Measurements from ENCODE around the gene CAPN5. TPM values are rescaled to one million over a fixed set of nuclear protein-coding genes. Genes with fewer than 3 reads are reported as not detected.

The CAPN5 gene
- total and polyA plus RNA-seq, 2 of the 8 experiments (the other 6 are each of a cell fraction or from before 2014, with no cell fraction given): 21.5 to 22.4 TPM

GRCh38 chr11:77091146-77091940 lies 24.6 kb downstream of the CAPN5 start (continued):
- TF ChIP-seq NRF1 (IDR thresholded peaks at IDR 0.05; ENCODE audit: low read depth, low read length) (no peak), CREB1 (IDR thresholded peaks at IDR 0.05) (0 out of 2 replicates have a peak, but pooled peaks have one; percentile 27), SIRT6 (IDR thresholded peaks at IDR 0.05; ENCODE audit: low read length) (no peak), BRCA1 (IDR thresholded peaks at IDR 0.05; ENCODE audit: low read depth, low read length) (no peak), POU5F1 (IDR thresholded peaks at IDR 0.05; ENCODE audit: low read depth, low read length) (no peak), KDM4A (IDR thresholded peaks at IDR 0.05; ENCODE audit: low read depth, low read length, severe bottlenecking) (no peak), SUZ12 (IDR thresholded peaks at IDR 0.05; ENCODE audit: low read length) (no peak), BCL11A (IDR thresholded peaks at IDR 0.05; ENCODE audit: low read depth in 2 of 2, low read length in 2 of 2) (no peak), EZH2 (IDR thresholded peaks at IDR 0.05; ENCODE audit: low read depth, low read length, severe bottlenecking) (no peak), CHD2 (IDR thresholded peaks at IDR 0.05; ENCODE audit: low read length) (no peak), TBP (IDR thresholded peaks at IDR 0.05; ENCODE audit: low read depth, low read length) (no peak), PHF8 (conservative IDR thresholded peaks at IDR 0.05; ENCODE audit: low read depth, low read length) (no peak), MAFK (IDR thresholded peaks at IDR 0.05; ENCODE audit: low read depth, low read length) (no peak), GABPA (IDR thresholded peaks at IDR 0.05; ENCODE audit: borderline replicate concordance, insufficient read depth, low read length) (0 out of 2 replicates have a peak, but pooled peaks have one; percentile 47), USF2 (IDR thresholded peaks at IDR 0.05; ENCODE audit: low read length) (no peak), TEAD4 (IDR thresholded peaks at IDR 0.05; ENCODE audit: low read depth, low read length) (no peak), FOSL1 (IDR thresholded peaks at IDR 0.05; ENCODE audit: insufficient read depth, low read depth, low read length) (no peak), CBX5 (IDR thresholded peaks at IDR 0.05; ENCODE audit: low read depth, low read length) (no peak), ASH2L (IDR thresholded peaks at IDR 0.05; ENCODE audit: low read length) (no peak), SIN3A (conservative IDR thresholded peaks at IDR 0.05 in 1 of 2, IDR thresholded peaks at IDR 0.05 in 1 of 2; ENCODE audit: low read depth in 1 of 2, low read length in 2 of 2) (peak in 1 of 2 experiments; percentile 60; a peak in 1 of 4 replicates), TAF7 (optimal IDR thresholded peaks at IDR 0.05; ENCODE audit: borderline replicate concordance, low read depth, low read length) (peak; percentile 80)
- TF ChIP-seq, protein P1, sequence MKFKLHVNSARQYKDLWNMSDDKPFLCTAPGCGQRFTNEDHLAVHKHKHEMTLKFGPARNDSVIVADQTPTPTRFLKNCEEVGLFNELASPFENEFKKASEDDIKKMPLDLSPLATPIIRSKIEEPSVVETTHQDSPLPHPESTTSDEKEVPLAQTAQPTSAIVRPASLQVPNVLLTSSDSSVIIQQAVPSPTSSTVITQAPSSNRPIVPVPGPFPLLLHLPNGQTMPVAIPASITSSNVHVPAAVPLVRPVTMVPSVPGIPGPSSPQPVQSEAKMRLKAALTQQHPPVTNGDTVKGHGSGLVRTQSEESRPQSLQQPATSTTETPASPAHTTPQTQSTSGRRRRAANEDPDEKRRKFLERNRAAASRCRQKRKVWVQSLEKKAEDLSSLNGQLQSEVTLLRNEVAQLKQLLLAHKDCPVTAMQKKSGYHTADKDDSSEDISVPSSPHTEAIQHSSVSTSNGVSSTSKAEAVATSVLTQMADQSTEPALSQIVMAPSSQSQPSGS (IDR thresholded peaks at IDR 0.05; ENCODE audit: low read length): no peak
